HCEC 1CT (cell line): ENCODE measurements around the gene NRDE2.

Experiments used
- DNase-seq: peaks from one replicate; pipeline ENCODE4 v3.0.0-alpha.2; 2017

Gene NRDE2

GRCh38 chr14:90296641-90297040 is 35.1 kb downstream of the NRDE2 start:
- no peak for DNase-seq

- no peak for DNase-seq
Measured at GRCh38 chr14:90295870-90296516, 35.7 kb downstream of the NRDE2 start.

DNA sequence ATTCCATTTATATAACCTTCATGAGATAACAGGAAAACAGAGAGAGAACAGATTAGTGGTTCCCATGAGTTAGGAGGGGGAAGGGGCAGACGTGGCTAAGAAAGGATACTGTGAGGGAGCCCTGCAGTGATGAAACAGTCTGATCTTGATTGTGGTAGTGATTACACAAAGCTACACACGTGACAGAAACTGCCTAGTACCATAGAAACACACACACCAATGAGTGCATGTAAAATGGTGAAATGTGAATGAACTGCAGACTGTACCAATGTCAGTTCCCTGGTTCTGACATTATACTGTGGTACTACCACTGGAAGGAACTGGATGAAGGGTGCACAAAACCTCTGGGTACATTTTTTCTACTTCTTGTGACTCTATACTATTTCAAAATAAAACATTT is 36.9 kb downstream of the NRDE2 start:
- DNase-seq = no peak

DNA sequence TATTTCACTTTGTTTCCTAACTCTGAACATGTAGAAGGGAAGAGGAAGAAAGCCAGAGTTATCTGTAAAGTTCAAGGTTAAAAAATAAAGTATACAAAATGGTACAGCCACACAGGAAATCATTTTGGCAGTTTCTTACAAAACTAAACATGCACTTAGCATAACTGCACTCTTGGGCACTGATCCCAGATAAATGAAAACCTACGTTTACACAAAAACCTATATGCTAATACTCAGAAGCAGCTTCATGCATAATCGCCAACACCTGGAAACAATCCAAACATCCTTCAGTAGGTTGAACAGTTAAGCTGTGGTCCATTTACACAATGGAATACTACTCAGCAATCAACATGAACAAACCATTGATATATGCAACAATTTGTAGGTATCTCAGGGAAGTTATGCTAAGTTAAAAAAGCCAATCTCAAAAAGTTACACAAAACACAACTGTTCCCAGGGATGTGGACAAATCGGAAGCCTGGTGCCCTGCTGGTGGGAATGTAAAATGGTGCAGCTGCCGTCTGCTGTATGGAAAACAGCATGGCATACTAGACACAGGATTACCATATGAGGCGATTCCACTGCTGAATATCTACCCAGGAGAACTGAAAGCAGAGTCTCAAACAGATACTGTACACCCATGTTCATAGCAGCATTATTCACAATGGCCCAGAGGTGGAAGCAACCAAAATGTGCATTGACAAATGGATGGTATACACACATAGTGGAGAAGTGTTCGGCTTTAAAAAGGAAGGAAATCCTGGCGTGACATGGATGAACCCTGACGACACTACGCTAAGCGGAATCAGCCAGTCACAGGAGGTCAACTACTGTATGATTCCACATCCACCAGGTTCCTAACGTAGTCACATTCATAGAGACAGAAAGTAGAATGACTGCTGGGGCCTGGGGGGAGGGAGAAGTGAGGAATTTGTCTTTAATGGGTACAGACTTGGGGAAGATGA is 37.7 kb downstream of the NRDE2 start:
- DNase-seq = no peak

DNA sequence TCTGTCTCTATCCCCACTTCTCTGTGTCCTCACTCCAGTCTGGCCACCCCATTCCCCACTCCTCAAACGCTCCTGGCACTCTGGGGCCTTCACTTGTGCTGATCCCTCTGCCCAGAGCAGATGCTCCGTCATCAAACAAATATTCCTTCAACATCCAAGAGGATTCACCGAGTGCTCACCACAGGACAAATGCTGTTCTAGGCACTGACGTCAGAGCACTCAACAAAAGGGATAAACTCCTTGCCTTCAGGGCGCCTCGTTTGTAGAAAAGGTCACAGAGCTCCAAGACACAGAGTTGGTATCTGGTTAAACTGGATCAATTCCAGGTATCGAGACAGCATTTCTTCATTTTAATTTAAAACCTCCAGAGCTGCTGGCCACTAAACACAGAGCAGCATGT is 40.0 kb downstream of the NRDE2 start:
- DNase-seq = no peak

DNA sequence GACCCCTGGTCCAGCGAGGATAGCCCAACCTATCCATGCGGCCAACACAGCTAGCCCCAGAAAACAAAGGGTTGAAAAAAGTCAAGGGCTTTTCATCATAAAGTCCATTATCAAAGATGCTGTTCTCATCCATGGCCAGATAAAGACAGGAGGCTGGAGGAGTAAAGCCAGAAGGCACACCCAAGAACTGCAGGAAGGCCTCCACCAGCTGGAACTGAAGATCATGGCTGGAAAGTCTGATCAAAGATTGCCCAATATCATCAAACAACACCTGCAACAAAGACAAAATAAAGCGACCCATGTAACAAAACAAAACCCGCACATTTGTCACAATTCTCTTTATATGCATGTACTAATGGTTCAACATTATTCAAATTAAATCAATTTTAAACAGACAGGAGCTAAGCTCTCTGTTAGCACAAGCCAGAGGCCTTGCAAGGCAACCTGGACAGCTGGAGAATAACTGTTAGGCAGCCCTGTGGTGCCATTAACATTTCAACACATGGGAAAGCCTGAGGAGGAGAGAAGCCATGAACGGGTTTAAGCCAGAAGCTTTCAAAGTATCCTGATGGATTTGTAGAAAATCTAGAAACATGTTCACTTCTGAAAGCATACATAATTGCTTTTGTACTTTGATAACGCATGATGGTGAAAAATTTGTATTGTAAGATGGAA is 41.3 kb downstream of the NRDE2 start:
- DNase-seq = no peak

DNA sequence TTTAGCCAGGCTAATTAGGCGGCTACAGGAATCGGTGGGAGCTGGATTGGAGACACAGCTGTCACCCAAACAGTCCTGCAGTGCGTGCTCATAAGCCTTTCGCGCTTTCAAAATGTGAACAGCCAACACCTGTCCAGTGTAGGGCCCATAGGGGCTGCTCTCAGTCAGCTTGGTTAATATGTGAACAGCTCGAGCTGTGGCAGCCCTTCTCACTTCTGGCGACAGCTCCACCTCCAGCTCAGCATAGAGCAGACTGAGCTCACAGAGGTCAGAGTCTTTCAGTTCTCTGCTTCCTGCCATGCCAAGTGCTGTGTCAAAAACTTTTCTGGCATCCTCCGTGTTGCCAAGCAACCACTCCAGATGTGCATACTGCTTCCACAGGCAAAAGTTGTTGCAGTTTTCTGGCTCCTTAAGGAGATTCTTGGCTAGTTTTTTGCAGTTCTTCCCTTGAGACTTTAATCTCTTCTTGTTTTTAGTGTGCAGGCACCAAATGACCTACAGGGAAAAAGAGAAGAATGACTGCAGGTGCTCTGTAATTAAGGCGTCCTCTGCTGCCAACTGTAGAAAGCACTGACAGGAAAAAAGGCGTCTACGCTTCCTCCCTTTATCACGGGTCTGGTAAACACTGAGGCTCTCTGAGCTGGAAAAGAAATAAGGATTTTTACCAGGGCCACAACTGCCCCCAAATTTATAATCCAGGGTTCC is 42.9 kb downstream of the NRDE2 start:
- DNase-seq = no peak

- DNase-seq = no peak
Measured at GRCh38 chr14:90287791-90288190, 44.0 kb downstream of the NRDE2 start.

- DNase-seq = peak; percentile 35
Measured at GRCh38 chr14:90281756-90282155, 50.0 kb downstream of the NRDE2 start.

DNA sequence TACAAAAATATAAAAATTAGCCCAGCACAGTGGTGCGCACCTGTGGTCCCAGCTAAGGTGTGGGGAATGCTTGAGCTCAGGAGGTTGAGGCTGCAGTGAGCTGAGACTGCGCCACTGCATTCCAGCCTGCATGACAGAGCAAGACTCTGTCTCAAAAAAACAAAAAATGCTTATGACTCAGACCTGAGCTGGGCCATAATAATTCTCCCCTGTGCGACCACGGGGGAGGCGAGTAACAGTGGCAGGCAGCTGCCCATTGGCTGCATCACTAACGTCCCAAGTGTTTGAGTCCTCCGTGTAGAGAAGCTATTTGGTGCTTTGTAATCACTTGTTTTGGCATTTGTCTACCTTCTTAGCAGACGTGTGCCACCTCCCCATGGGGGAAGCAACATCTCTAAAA is 50.5 kb downstream of the NRDE2 start:
- DNase-seq = peak; percentile 80

- DNase-seq = no peak
Measured at GRCh38 chr14:90280096-90280495, 51.6 kb downstream of the NRDE2 start.

GRCh38 chr14:90278199-90279175 is 53.3 kb downstream of the NRDE2 start:
- no peak for DNase-seq

GRCh38 chr14:90277581-90278198 is 54.1 kb downstream of the NRDE2 start:
- DNase-seq = no peak

DNA sequence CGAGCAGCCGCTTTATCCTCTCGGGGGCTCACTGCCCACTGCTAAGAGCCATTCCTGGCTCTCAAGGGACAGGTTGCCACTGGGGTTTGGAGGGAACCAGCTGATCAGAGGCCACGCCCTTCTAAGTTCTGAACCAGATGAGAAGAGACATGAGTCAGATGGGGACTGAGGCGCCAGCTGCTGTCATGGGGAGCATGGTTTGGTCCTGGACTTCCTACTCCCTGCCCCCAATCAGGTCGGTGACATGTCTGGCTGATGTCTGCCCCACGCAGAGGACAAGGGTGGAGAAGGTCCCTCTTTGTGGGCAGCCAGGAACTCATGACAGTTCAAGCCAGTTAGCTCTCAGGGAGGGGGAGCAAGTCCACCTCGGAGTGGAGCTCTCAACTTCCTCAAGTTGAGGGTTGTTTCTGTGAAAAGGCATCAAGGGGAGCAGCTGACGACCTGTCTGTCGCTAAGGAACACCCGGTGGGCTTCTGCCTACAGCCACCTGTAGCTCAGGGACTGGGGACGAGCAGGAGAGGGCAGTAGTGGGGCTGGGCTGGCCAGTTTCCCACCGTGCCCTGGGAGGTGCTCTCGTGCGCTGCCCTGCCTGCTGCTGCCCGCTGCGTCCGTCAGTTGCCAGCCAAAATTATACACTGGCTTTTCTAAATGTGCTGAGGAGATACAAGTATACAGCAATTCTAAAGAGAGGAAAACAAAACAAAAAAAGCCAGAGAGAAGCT is 54.9 kb downstream of the NRDE2 start:
- DNase-seq = peak; percentile 15

DNA sequence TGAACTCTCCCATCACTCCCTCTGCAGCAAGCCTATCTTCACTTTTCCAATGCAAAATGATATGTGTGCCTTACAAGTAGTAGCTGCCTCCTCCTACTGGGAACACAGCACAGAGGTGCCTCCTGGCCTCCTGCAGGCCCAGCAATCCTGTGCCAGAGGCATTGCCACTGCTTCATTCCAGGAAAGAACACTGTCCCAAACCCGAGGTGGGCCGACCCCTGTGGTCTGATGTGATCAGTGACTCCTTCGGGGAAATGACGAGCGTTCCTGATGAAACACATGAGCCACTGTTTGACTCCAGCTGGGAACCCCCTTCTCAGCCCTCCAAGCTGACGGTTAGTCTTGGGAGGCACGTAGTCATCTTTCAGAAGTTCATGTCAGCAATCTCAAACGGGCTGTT is 55.9 kb downstream of the NRDE2 start:
- no peak for DNase-seq

DNA sequence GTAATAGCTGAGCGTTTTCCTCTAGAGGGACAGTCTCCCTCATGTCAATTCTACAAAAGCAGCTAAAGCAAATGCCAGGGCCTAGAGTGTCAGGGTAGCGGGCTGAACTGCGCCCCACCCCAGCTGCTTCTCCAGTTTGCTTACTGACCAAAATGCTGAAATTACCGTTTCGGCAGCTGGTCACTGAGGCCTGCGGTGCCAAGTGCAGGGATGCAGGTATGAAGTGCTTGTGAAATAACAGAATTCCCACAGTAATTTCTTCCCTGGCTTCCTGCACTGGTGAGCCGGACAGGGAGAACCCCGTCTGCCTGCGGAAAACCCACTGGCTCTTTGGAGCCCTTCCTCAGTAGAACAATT is 56.3 kb downstream of the NRDE2 start:
- DNase-seq = no peak

GRCh38 chr14:90274808-90275457 is 56.8 kb downstream of the NRDE2 start:
- DNase-seq = peak; percentile 8

DNA sequence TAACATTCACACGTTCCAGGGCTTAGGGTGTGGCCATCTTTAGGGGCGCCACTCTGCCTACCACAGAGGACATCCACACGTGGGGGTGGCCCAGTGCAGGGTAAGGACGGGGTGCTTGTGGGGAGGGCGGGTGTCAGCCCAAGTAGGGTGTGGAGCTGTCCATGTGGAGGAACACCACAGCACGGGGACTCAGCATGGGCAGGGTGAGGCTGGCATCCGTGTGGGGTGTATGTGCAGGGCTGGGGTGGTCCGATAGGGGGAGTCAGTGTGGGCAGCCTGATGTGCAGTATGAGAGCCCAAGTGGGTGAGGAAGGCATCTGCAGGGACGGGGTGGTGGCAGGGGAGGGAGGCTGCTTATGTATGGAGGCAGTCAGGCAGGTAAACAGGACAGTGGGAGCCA is 57.7 kb downstream of the NRDE2 start:
- DNase-seq = no peak

DNA sequence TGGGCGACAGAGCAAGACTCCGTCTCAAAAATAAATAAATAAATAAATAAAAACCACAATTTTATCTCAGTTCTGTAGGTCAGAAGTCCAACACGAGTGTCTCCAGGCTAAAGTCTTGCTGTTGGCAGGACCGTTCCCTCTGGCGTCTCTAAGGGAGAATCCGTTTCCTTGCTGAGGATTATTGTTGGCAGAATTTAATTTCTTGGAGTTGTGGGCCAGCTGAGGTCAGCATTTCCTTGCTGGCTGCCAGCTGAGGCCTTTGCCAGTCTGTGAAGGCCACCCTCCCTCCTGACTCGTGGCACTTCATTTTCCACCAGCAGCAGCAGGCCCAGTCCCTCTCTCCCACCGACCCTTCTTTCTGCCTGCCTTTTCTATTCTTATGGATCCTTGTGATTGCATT is 58.2 kb downstream of the NRDE2 start:
- DNase-seq = no peak

- DNase-seq = no peak
Measured at GRCh38 chr14:90272523-90272922, 59.2 kb downstream of the NRDE2 start.
